ENCODE results near the gene HNRNPC.
"Not testable (repeated sequence)": the region's sequence is repeated elsewhere in the genome, so short reads cannot be mapped to it uniquely, and the experiment has no call there.

The HNRNPC gene

GRCh38 chr14:21241218-21241819 is 27.9 kb downstream of the HNRNPC start:
- DNase-seq: no peak

- no peak for DNase-seq
Measured at GRCh38 chr14:21240417-21240816, 28.8 kb downstream of the HNRNPC start.

DNA sequence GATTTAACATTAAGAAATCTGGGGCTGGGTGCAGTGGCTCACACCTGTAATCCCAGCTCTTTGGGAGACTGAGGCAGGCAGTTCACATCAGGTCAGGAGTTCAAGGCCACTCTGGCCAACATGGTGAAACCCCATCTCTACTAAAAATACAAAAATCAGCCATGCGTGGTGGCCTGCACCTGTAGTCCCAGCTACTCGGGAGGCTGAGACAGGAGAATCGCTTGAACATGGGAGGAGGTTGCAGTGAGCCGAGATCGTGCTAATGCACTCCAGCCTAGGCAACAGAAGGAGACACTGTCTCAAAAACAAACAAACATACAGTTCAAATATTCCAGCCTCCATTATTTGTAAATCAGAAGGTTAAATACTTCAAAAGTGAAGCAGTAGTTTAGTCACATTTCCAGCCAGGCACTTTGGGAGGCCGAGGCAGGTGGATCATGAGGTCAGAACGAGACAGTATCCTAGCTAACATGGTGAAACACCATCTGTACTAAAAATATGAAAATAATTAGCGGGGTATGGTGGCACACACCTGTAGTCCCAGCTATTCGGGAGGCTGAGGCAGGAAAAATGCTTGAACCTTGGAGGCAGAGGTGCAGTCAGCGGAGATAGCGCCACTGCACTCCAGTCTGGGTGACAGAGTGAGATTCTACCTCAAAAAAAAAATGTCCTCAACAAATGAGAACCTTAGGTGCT is 30.3 kb downstream of the HNRNPC start:
- no peak for DNase-seq

DNA sequence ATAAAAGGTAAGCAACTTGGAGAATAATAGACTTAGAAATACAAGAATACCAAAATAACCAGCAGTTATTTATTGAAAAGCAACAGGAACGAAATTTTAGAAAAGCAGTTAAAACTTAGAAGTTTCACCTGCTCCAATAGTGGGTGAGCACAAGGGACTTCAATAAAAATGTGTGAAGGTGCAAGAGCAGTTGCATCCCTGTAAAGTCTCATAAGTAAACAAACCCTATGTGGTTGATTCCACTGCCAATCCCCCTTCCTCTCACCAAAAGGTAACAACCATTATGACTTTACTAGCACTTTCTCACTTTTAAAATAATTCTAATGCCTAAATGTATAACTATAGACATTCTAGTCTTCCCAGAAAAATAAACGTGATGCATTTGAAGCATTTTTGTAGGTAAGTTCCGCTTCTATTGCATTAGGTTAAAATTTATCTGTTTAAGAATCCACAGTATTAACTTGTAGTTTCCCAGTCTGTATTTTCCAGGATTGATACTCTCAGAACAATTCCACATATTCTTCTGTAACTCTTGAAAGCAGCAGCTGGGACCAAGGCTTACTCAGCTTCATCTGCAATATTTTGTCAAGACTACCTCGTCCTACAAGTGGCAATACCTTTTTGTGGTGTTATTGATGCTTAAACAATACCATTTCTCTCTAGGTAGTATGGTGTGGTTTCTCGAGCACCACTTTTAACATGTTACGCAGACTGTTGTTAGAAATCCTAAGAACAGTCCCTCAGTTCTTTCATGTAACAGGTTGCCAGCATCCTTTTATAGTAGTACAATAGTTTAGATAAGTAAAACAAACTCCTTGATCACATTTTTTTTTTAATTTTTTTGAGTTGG is 32.1 kb downstream of the HNRNPC start:
- DNase-seq: no peak

- DNase-seq: no peak
Measured at GRCh38 chr14:21234112-21234511, 35.1 kb downstream of the HNRNPC start.

DNA sequence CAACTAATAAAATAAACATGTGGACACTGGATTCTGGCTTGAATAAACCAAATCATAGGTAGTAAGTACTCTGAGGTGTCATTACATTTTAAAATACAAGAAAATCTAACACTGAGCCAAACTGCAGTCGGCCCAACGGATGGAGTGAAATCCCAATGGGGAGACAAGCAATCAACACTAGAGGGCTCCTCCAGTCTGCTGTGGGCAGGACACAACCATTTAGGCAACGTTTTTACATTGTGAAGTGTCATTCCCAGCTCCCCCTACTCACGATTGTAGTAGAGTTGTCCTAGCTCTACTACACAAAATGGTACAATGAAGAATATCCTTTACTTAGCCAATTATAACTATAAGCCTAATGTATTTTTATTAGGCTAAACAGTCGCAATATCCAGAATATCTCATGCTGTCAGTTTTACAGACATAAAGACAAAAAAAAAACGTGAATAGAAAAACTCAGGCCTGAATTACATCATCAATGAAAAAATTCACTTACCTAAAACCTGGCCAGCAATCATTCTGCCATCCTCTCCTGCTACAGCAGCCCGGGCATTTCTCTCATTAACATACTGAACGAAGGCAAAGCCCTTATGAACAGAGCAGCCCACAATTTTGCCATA is 35.7 kb downstream of the HNRNPC start:
- no peak for DNase-seq

DNA sequence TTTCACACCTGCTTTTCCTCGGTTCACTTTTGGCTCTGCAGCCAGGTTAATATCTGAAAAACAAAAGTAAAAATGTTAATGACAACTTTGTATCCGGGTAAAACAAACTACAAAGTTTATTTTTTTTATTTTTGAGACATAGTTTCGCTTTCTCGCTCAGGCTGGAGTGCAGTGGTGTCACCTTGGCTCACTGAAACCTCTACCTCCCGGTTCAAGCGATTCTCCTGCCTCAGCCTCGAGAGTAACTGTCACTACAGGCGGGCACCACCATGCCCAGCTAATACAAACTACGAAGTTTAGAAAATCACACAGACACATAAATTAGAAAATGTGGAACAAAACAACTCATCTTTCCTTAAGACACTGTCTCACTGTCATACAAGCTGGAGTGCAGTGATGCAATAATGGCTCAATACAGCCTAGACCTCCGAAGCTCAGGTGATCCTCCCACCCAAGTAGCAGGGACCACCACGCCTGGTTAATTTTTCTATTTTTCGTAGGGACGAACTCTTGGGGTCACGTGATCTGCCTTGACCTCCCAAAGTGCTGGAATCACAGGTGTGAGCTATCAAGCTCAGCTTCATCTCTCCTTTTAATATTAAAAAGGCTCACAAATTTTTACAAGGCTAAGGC is 38.1 kb downstream of the HNRNPC start:
- DNase-seq: no peak

DNA sequence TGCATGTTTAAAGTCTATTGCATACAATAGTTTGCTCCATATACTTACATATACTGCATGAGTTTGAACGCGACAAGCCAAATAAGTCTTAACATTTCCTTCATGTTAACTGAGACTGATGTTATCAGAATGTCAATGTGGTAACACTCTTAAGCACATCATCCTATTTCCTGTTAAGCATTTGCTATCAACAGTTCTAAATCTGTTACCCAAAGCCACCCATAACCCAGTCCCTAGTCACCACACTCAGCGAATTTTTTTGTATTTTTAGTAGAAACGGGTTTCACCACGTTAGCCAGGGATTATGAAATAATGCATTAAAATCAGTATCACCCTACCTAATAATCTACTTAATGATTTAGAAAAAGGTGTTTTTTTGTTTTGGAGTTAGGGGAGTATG is 39.4 kb downstream of the HNRNPC start:
- no peak for DNase-seq

DNA sequence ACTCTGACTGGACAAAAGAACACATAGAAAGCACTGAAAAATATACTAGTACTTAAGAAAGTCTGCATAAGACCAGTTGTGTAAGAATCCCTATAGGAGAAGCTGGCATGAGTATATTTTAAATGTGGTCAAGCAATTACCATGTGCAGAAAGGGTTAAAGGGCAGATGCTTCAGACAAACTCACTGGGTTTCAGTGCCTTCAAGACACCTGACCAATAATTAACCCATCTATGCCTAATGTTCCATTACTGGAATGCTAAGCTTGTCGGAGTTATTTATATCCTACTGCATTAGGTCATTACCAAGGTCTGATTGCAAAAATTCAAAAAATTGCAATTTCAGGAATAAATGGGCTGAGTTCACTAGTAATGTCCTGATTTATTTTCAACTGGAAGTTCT is 41.3 kb downstream of the HNRNPC start:
- DNase-seq: no peak

- DNase-seq: no peak
Measured at GRCh38 chr14:21227150-21227549, 42.1 kb downstream of the HNRNPC start.

GRCh38 chr14:21226467-21226866 is 42.8 kb downstream of the HNRNPC start:
- DNase-seq: no peak

- DNase-seq: not testable (repeated sequence)
Measured at GRCh38 chr14:21225164-21225563, 44.1 kb downstream of the HNRNPC start.

- DNase-seq: no peak
Measured at GRCh38 chr14:21220874-21221477, 48.3 kb downstream of the HNRNPC start.

GRCh38 chr14:21219561-21220111 is 49.6 kb downstream of the HNRNPC start:
- no peak for DNase-seq

GRCh38 chr14:21219120-21219519 is 50.1 kb downstream of the HNRNPC start:
- DNase-seq: no peak

DNA sequence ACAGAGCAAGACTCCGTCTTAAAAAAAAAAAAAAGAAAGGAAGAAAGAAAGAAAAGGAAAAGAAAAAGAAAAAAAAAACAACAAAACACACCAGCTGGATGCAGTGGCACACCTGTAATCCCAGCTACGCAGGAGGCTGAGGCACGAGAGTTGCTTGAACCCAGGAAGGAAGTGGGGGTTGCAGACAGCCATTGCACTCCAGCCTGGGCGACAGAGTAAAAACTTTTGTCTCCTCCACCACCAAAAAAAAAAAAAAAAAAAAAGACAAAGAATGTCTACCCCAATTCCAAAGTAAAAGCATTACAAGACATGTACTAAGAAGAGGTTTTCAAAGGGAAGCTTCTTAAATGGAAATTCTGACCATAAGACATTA is 53.4 kb downstream of the HNRNPC start:
- no peak for DNase-seq

DNA sequence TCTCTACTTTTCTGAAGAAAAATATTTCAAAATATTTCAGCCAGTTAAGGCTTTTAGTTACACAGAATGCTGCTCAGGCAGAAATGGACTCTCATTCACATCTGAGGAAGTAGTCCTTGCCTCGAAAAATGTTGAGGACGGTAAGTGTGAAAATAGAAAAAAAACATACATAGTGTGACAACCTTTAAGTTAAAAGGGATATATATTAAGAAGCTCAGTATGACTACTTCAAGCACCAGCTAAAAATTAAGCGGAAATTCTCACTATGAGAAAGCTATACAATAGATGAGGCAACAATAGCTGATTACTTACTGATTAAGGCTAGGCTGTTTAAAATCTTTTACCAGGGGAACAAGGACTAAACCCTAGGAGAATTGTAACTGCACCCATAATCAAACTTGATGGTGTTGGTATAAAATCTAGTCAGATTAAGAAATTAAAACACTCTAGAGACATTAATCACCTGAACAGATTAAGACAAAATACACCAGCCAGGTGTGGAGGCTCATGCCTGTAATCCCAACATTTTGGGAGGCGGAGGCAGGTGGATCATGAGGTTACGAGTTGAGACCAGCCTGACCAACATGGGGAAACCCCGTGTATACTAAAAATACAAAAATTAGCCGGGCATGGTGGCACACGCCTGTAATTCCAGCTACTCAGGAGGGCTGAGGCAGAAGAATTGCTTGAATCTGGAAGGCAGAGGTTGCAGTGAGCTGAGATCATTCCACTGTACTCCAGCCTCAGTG is 53.9 kb downstream of the HNRNPC start:
- DNase-seq: no peak

DNA sequence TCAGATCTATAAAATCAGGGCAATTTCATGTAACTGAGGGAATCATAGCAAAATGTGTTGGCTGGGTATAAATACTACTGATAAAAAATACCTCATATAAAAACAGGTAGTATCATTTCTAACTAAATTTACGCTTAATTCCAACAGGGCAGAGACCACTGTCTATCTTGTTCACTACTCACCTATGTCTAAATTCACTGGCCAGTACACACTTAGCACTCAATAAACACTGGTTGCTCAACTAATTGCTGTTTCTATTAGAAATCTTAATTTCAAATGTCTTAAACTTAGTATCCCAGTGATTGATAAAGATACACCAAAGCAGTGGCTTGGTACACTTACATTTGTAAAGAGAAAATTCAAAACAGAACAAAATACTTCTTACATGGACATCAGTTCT is 55.6 kb downstream of the HNRNPC start:
- no peak for DNase-seq

DNA sequence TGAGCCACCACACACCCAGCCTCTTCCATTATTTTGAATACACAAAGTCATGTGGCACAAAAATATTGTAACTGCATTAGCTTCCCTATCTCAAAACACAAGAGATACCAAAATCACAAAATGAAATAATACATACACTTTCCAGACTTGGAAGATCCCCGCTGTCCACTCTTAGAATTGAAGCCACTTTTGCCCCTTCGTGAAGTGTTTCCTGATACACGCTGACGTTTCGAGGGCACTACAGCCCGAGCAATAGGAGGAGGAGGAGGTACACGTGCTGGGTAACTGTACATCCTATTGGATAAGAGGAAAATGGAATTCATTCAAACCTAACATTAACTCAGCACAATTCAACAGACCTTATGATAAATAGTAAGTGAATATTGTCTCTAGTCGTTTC is 56.4 kb downstream of the HNRNPC start:
- DNase-seq: not testable (repeated sequence)

GRCh38 chr14:21211509-21211908 is 57.7 kb downstream of the HNRNPC start:
- DNase-seq: no peak

- no peak for DNase-seq
Measured at GRCh38 chr14:21210023-21210422, 59.2 kb downstream of the HNRNPC start.

GRCh38 chr14:21209185-21209584 is 60.1 kb downstream of the HNRNPC start:
- DNase-seq: no peak
